Esophagus muscularis mucosa (tissue), 4 donors: ENCODE results near the gene PANK2.

Source experiments
- CTCF ChIP-seq, 3 experiments: fragments of 200-600 bp in 2 of 3; fragments of 450-650 bp in 1 of 3; sonication (generic) in 2 of 3; IDR thresholded peaks; one replicate each; pipeline ENCODE4 v1.5.1; 2017 to 2019; ENCODE audit warnings: antibody characterized with exemption in 3 of 3, mild to moderate bottlenecking in 2 of 3, moderate library complexity in 1 of 3
- EP300 ChIP-seq: sonication (generic); formaldehyde crosslinking; IDR thresholded peaks from one replicate; pipeline ENCODE4 v1.6.1; 2017; ENCODE audit warnings: antibody characterized with exemption
- POLR2A ChIP-seq: fragments of 450-650 bp; IDR thresholded peaks from one replicate; pipeline ENCODE4 v1.6.1; 2017; ENCODE audit warnings: antibody characterized with exemption, moderate library complexity, mild to moderate bottlenecking, low read depth
- POLR2AphosphoS5 ChIP-seq, 2 donors: sonication (generic); formaldehyde crosslinking; IDR thresholded peaks; one replicate each; pipeline ENCODE4 v1.6.1; 2017; ENCODE audit warnings: antibody characterized with exemption in 2 of 2

GRCh38 chr20:3857405-3857804 lies 31.8 kb upstream of the PANK2 start:
- no peak for TF ChIP-seq CTCF (IDR thresholded peaks at IDR 0.05)
- no peak for TF ChIP-seq POLR2A
- no peak for TF ChIP-seq EP300
- TF ChIP-seq POLR2AphosphoS5 (IDR thresholded peaks at IDR 0.05): no peak
